GM10248 (cell line): ENCODE measurements around the gene SRPRA.
"Not testable (repeated sequence)": the region's sequence is repeated elsewhere in the genome, so short reads cannot be mapped to it uniquely, and the experiment has no call there.

Source experiments
- CTCF ChIA-PET: fragments of 300-600 bp; sonication (Branson Sonifier 250); formaldehyde crosslinking; extraction: SDS; loops from one replicate; lab custom pipeline; 2021; ENCODE audit warnings: antibody characterized with exemption; lab: Yijun Ruan, JAX
- POLR2A ChIA-PET: fragments of 350-650 bp; sonication (Branson Sonifier 250); formaldehyde crosslinking; extraction: SDS; loops from one replicate; lab custom pipeline; 2020; ENCODE audit warnings: antibody characterized with exemption; lab: Yijun Ruan, JAX
- DNase-seq: peaks from one replicate; pipeline ENCODE4 v3.0.0; 2012; ENCODE audit errors: extremely low spot score
- CTCF ChIP-seq: IDR thresholded peaks from 2 replicates; pipeline ENCODE4 v1.5.1; 2012; ENCODE audit warnings: mild to moderate bottlenecking, low read depth; ENCODE audit errors: extremely low read depth, missing control alignments, control extremely low read depth

The SRPRA gene

DNA sequence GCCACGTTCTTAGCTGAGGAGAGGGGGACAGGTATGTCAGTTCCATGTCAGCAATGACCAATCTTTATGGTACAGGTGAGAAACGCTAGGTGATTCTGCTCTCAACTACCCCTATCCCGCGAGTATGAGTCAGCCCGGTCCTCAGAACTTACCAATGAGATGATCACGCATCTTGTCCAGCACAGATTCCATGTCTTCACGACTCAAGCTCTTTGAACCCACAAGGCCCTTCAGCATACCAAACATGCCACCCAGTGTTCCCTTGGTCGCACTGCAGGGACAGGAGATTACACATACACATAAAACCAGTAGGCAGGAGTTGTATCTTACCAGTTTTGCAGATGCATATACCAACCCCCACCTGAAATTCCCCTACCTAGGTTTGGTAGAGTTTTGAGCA is 2.9 kb downstream of the SRPRA start:
- no peak for TF ChIP-seq CTCF
- CTCF ChIA-PET, result no interaction called here
- no peak for DNase-seq
- POLR2A ChIA-PET, result interaction anchor here (0.6 to 1.1 kb wide), 2 partner anchors 11 to 17 kb away, joined by 4 to 6 read pairs; no protein-coding TSS in a partner anchor

DNA sequence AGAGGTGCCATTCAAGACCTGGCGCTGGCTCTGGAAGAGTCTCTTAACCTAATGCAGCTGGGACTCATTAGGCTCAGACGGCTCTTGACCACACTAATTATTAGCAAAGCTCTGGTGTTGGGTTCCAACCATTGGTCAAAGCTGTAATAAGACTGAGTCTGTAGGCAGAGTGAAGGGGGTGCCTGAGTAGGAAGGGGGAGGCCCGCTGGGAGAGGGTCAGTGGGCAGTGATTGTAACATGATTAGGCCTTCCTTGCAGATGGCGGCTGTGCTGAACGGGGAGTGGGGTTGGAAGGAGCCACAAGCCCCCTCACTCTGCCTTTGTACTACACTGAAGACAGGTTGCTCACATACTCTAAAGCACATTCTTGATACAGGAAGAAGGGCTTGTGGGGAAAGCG is 5.2 kb downstream of the SRPRA start:
- TF ChIP-seq CTCF, result no peak
- ChIA-PET CTCF (interaction anchor here (1.3 to 1.5 kb wide), 2 partner anchors 12 to 19 kb away, joined by 3 to 4 read pairs; no protein-coding TSS in a partner anchor), POLR2A (interaction anchor here (1.1 kb wide), 1 partner anchor 10 kb away, joined by 8 read pairs; no protein-coding TSS in a partner anchor)
- DNase-seq, result no peak

DNA sequence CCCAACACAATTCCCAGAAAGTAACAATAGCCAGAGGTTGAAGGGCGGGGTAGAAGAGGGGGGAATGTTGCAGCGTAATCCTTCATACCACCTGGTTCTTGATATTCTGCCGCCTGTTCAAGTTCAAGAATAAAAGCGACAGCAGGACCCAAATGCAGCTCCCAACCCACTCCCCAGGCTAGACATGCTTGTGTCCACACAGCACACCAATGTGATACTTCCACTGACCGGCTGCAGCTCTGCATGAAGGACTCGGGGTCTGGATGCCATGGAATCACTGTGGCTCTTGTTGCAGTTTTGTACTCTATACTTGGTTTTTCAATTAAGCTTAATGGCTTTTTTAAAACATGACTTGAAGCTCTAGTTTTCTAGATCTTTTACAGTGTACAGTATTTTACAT is 6.5 kb downstream of the SRPRA start:
- CTCF ChIA-PET, result interaction anchor here (0.7 to 1.5 kb wide), 8 partner anchors 9 to 45 kb away, joined by 3 to 7 read pairs (median 3); no protein-coding TSS in a partner anchor
- POLR2A ChIA-PET, result interaction anchor here (1.1 kb wide), 1 partner anchor 9 kb away, joined by 8 read pairs; no protein-coding TSS in a partner anchor
- no peak for TF ChIP-seq CTCF
- no peak for DNase-seq

GRCh38 chr11:126257764-126258163 is 10.9 kb downstream of the SRPRA start:
- ChIA-PET POLR2A (interaction anchor here (1.4 kb wide), 1 partner anchor 10 kb away, joined by 3 read pairs; the partner anchor contains the start of gene SRPRA), CTCF (interaction anchor here (1.7 kb wide), 1 partner anchor 11 kb away, joined by 6 read pairs; the partner anchor contains the start of genes FOXRED1 and SRPRA)
- DNase-seq, result no peak
- TF ChIP-seq CTCF, result no peak

GRCh38 chr11:126257144-126257543 is 11.6 kb downstream of the SRPRA start:
- DNase-seq, result no peak
- no peak for TF ChIP-seq CTCF
- ChIA-PET CTCF (interaction anchor here (1.7 kb wide), 1 partner anchor 11 kb away, joined by 6 read pairs; the partner anchor contains the start of genes FOXRED1 and SRPRA), POLR2A (no interaction called here)

DNA sequence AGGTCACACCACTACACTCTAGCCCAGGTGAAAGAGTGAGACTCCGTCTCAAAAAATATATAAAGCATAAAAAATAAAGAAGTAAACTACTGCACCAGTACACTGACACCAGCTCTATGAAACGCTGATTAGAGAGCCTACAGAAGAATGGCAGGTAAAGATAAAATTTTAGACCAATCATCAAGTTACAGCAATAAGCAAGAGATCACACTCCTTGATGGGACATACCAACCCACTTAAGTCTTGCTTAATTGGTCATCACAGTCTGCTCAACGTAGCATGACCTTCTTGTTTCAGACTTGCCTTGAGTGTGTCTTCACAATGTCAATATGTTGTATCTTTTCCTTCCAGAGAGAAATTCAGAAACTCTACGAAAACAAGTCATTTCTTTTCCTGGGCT is 12.5 kb downstream of the SRPRA start:
- DNase-seq, result no peak
- no peak for TF ChIP-seq CTCF
- POLR2A ChIA-PET, result no interaction called here
- CTCF ChIA-PET, result interaction anchor here (1.6 kb wide), 1 partner anchor 31 kb away, joined by 3 read pairs; no protein-coding TSS in a partner anchor

- POLR2A ChIA-PET, DNase-seq: not testable (repeated sequence)
- CTCF ChIA-PET, result interaction anchor here (1.6 kb wide), 1 partner anchor 30 kb away, joined by 3 read pairs; no protein-coding TSS in a partner anchor
Observed at GRCh38 chr11:126255507-126255906, 13.2 kb downstream of the SRPRA start.
